ENCODE data around the gene NAV2. TPM values are rescaled to one million over a fixed set of nuclear protein-coding genes. Genes with fewer than 3 reads are reported as not detected.

The NAV2 gene
- total RNA-seq, 2 donors from 2014 or later, result 26.4 to 35.5 TPM

DNA sequence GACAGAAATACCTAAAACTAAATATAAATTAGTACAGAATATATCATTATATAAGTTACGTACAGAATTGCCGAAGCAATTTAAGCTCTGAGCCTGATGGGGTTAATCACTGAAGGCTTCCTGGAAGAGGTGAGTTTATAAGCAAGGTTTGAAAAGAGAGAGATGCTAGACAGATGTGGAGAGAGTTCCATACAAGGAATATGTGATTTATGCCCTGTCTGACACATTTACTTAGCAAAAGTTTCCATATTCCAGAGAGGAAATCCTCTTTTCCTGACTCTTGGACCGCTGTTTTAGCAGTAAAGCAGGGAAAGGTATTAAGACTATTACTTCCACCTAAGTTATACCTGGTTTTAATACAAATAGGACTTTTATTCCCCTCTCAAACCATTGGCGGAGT, 382.6 kb downstream of the NAV2 start:
- TF ChIP-seq, protein P1, sequence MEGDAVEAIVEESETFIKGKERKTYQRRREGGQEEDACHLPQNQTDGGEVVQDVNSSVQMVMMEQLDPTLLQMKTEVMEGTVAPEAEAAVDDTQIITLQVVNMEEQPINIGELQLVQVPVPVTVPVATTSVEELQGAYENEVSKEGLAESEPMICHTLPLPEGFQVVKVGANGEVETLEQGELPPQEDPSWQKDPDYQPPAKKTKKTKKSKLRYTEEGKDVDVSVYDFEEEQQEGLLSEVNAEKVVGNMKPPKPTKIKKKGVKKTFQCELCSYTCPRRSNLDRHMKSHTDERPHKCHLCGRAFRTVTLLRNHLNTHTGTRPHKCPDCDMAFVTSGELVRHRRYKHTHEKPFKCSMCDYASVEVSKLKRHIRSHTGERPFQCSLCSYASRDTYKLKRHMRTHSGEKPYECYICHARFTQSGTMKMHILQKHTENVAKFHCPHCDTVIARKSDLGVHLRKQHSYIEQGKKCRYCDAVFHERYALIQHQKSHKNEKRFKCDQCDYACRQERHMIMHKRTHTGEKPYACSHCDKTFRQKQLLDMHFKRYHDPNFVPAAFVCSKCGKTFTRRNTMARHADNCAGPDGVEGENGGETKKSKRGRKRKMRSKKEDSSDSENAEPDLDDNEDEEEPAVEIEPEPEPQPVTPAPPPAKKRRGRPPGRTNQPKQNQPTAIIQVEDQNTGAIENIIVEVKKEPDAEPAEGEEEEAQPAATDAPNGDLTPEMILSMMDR (IDR thresholded peaks at IDR 0.05), result no peak
- no peak for TF ChIP-seq POLR2A (IDR thresholded peaks at IDR 0.05)
- intact Hi-C loops (cut with DNase I), result no loop called here
- no peaks in the 10 kb centered on the region for H3K9me3 ChIP-seq
- DNase-seq, result no peak
- peaks cover 12% of the 10 kb centered on the region for H3K4me1 ChIP-seq
- H3K27ac ChIP-seq, result no peak overlapping the region
- peaks cover 0 to 15% of the 10 kb centered on the region in 2 donors for H3K36me3 ChIP-seq (replicated peaks in 1 of 2; ENCODE audit: insufficient read depth in 1 of 2, low read depth in 2 of 2)
- no peak overlapping the region for H3K4me3 ChIP-seq
- 96 to 97% methylated on average over 4 of the region's 4 CpGs for WGBS, 2 donors
- ATAC-seq, result no peak
- H3K27me3 ChIP-seq, result no peaks in the 10 kb centered on the region

DNA sequence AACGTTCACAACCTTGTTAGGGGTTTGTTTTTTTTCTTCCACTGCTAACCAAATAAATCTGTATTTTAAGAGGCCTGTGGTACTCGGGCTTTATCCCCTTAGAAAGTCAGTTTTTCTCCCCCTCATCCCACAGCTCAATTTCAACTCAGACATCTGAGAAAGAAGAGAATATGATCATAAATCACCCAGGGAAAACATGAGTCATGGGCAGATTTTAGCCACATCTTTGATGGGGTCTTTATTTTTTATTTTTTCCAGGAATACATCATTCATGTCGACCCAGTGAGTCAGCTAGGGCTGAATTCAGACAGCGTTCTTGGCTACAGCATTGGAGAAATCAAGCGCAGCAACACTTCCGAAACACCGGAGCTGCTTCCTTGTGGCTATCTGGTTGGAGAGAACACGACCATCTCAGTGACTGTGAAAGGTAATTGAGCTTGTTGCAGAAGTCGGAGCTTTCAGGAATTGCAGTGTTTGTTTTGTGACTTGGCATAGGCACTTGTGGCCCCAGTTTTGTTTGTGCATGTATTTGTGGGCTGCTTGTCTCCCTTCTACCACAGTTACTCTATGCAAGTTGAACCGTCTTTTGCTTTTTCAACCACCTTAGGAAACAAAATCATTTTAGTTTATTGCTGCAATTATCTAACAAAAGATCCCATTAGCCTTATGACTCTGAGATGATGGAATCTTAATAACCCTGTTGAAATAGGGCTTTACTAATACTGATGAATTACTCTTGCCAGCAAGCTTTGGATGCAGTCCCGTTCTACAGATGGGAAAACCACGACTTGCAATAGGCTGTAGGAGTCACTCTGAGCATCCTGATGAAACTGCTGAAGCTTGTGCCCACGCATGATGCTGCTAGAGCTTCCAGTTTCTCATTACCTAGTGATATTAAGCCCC, 384.9 kb downstream of the NAV2 start:
- no peak overlapping the region for H3K27ac ChIP-seq
- H3K4me1 ChIP-seq, result no peaks in the 10 kb centered on the region
- no peak for DNase-seq

DNA sequence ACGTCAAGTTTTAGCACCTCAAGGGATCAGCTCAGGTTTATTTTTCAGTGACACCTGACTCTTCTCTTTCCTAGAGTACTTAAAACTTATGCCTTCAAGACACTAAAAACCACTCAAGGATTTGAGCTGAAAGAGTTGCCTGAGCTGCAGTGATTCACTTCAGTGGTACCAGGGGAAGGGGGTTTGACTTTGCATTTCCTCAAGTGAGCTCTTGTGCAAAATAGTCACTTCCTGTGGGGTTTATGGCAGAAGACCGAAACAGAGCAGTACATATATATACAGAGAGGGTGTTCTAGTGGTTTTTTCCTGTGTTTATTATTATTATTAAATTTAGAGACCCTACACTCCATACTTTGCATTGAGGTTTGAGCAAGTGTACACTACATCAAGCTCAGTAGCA, 386.9 kb downstream of the NAV2 start:
- WGBS, 2 donors, result 89 to 93% methylated on average over 2 of the region's 2 CpGs
- Histone ChIP-seq H3K36me3 (replicated peaks in 1 of 2; ENCODE audit: insufficient read depth in 1 of 2, low read depth in 2 of 2) (peaks cover 0 to 19% of the 10 kb centered on the region in 2 donors), H3K27me3 (no peaks in the 10 kb centered on the region), H3K4me3 (no peak overlapping the region), H3K4me1 (no peaks in the 10 kb centered on the region), H3K9me3 (no peaks in the 10 kb centered on the region), H3K27ac (no peak overlapping the region)
- ATAC-seq (no peak), DNase-seq (no peak)
- intact Hi-C loops (cut with DNase I), result no loop called here
- TF ChIP-seq POLR2A (IDR thresholded peaks at IDR 0.05), result no peak
- TF ChIP-seq, protein P1 (IDR thresholded peaks at IDR 0.05), result no peak

More for the DNA sequence above, 384.9 kb downstream of the NAV2 start:
- H3K36me3 ChIP-seq (replicated peaks in 1 of 2; ENCODE audit: insufficient read depth in 1 of 2, low read depth in 2 of 2), result peaks cover 0 to 18% of the 10 kb centered on the region in 2 donors
- intact Hi-C loops (cut with DNase I), result no loop called here
- H3K4me3 ChIP-seq, result no peak overlapping the region
- no peak for ATAC-seq
- 78 to 82% methylated on average over 13 of the region's 13 CpGs for WGBS, 2 donors
- no peaks in the 10 kb centered on the region for H3K9me3 ChIP-seq
- TF ChIP-seq POLR2A (IDR thresholded peaks at IDR 0.05), result no peak
- TF ChIP-seq, protein P1 (IDR thresholded peaks at IDR 0.05), result no peak
- H3K27me3 ChIP-seq, result no peaks in the 10 kb centered on the region

DNA sequence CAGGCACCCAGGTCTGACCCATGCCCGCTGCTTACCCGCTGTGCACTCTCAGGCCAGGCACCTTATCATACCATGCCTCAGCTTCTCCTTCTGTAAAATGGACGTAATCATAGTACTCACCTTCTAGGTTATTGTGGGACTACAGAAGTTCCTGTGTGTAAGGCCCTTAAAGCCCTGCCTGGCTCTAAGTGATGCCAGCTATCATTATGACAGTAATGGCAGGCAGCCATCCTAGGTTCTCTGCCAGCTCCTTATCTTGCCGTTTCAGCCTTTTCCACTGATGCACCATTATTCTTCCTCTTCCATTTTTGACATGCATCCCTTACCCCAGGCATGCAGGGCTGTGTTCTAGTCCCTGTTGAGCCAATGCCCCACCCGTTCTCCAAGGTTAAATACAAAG, 389.8 kb downstream of the NAV2 start:
- Histone ChIP-seq H3K27ac (no peak overlapping the region), H3K4me1 (no peaks in the 10 kb centered on the region), H3K9me3 (no peaks in the 10 kb centered on the region), H3K4me3 (no peak overlapping the region), H3K36me3 (replicated peaks in 1 of 2; ENCODE audit: insufficient read depth in 1 of 2, low read depth in 2 of 2) (peaks cover 0 to 24% of the 10 kb centered on the region in 2 donors), H3K27me3 (no peaks in the 10 kb centered on the region)
- no peak for ATAC-seq
- 79 to 80% methylated on average over 5 of the region's 5 CpGs for WGBS, 2 donors
- DNase-seq, result no peak
- intact Hi-C loops (cut with DNase I), result loop anchor here (10.0 kb wide), 1 partner anchor 158 kb away; no protein-coding TSS in a partner anchor
- no peak for TF ChIP-seq POLR2A (IDR thresholded peaks at IDR 0.05)
- TF ChIP-seq, protein P1 (IDR thresholded peaks at IDR 0.05), result no peak

All from body of pancreas (tissue), 4 donors.